SK-N-MC (cell line): Measurements from ENCODE around the gene SMCO4.
"Not testable (repeated sequence)": the region's sequence is repeated elsewhere in the genome, so short reads cannot be mapped to it uniquely, and the experiment has no call there.

Source experiments
- DNase-seq: peaks from one replicate; pipeline ENCODE4 v3.0.0-alpha.2; 2011; ENCODE audit warnings: low read depth, low spot score
- H3K27ac ChIP-seq: fragments of 200-600 bp; sonication (generic); 2 replicates; pipeline ENCODE4 v1.5.1; 2016; ENCODE audit warnings: mixed run types
- H3K36me3 ChIP-seq: fragments of 200-600 bp; sonication (generic); 2 replicates; pipeline ENCODE4 v1.6.1; 2017; ENCODE audit warnings: antibody characterized with exemption, low read length, mixed read lengths; ENCODE audit not compliant: insufficient read depth
- H3K4me3 ChIP-seq: fragments of 200-600 bp; sonication (generic); 2 replicates; pipeline ENCODE4 v1.5.1; 2016
- H3K9ac ChIP-seq: fragments of 200-600 bp; sonication (generic); 2 replicates; pipeline ENCODE4 v1.8.0; 2017; ENCODE audit warnings: mixed run types, mixed read lengths; ENCODE audit not compliant: insufficient read length
- H3K9me3 ChIP-seq: fragments of 200-600 bp; sonication (generic); 2 replicates; pipeline ENCODE4 v1.6.1; 2017; ENCODE audit warnings: low read depth, mild to moderate bottlenecking, antibody characterized with exemption, low read length, moderate library complexity, mixed read lengths
- EZH2 ChIP-seq: fragments of 200-600 bp; sonication (generic); IDR thresholded peaks from one replicate; pipeline ENCODE4 v1.6.1; 2017; ENCODE audit warnings: antibody characterized with exemption
- FOXP2 ChIP-seq: optimal IDR thresholded peaks from 2 replicates; pipeline ENCODE3; 2011; ENCODE audit warnings: mild to moderate bottlenecking, moderate library complexity; ENCODE audit not compliant: insufficient read depth; ENCODE audit errors: extremely low read length, control extremely low read depth
- POLR2AphosphoS5 ChIP-seq: IDR thresholded peaks from 2 replicates; pipeline ENCODE4 v1.6.1; 2012; ENCODE audit warnings: mild to moderate bottlenecking, low read depth, low read length, borderline replicate concordance

SMCO4 gene

DNA sequence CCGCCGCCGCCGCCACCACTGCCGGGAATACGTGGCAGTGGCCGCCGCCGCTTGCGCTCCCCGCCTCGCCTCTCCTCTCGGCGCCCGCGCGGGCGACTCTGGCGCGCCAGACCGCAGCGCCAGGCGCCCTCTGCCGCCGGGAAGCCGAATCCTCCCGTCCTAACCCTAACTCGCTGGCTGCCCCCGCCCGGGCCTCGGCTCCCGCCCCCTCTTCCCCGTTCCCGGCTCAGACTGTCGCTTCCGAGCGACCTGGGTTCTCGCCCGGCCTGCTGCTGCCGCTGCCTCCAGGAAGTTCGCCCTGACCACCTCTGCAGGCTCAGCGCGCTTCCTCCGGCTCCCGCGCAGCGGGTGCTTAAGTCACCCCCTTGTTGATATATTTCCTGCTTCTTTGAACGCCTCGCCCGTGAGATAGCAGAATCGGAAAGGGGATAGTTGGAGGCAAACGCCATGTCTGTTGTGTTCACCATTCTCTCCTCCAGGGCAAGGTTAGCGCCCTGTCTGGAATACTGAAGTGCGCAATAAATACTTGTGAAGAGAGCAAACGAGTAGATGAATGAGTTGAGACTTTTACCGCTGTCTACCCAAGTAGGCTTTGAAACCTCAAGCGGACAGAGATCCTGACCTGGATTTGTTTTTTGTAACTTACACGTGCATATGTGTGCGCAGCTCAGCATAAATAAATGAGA is at the start of gene SMCO4:
TSS of gene SMCO4 (minus strand) at position 100 of the 686 bp plus-strand sequence. CDS start 64,202 bp downstream, outside the sequence.
- no peaks in the 10 kb centered on the region for H3K9me3 ChIP-seq
- peak within 1 kb of the TSS; percentile 91 for H3K4me3 ChIP-seq
- no peak for DNase-seq
- H3K9ac ChIP-seq = peak within 1 kb of the TSS; percentile 70
- no peak within 1 kb of the TSS for H3K27ac ChIP-seq
- H3K36me3 ChIP-seq = no peaks in the 10 kb centered on the region
- no peak for TF ChIP-seq EZH2
- no peak for TF ChIP-seq POLR2AphosphoS5
- TF ChIP-seq FOXP2 = no peak

DNA sequence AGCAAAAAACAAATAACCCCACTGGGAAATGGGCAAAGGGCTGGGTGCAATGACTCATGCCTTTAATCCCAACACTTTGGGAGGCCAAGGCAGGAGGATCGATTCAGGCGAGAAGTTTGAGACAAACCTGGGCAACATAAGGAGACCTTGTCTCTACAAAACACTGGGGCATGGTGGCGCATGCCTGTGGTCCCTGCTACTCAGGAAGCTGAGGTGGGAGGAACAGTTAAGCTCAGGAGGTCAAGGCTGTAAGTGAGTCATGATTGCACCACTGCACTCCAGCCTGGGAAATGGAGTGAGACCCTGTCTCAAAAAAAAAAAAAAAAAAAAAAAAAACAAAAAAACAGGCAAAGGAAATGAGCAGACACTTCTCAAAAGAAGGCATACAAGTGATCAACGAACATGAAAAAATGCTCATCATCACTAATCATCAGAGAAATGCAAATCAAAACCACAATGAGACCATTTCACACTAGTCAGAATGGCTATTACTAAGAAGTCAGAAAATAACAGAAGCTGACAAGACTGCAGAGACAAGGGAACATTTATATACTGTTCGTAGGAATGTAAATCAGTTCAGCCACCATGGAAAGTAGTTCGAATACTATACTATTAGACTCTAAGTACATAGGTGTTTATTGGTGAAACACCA is 48.2 kb upstream of the SMCO4 start:
- Histone ChIP-seq H3K27ac (no peak overlapping the region), H3K4me3 (no peak overlapping the region), H3K9me3 (no peaks in the 10 kb centered on the region), H3K36me3 (no peaks in the 10 kb centered on the region), H3K9ac (no peak overlapping the region)
- DNase-seq = no peak
- TF ChIP-seq EZH2 (no peak), POLR2AphosphoS5 (no peak), FOXP2 (no peak)

DNA sequence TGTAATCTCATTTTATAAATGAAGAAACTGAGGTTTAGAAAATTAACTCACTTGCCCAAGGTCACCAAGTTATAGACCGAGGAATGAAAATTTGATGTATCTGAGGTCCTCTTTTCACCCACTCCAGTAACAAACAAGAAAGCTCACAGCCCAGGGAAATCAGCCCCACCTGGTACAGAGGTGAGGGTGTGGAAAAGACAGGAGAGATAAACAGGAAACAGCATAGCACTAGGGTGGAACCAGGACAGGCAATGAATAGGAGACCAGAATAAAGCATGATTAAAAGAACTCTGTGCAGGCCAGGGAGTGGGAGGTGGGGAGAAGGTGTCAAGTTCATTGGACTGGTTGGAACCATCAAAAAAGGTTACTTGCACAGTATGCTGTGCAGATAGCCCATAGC is 46.2 kb upstream of the SMCO4 start:
- no peak for DNase-seq
- TF ChIP-seq EZH2 = no peak
- no peak for TF ChIP-seq FOXP2
- TF ChIP-seq POLR2AphosphoS5 = no peak
- H3K27ac ChIP-seq = no peak overlapping the region
- H3K4me3 ChIP-seq = no peak overlapping the region
- no peaks in the 10 kb centered on the region for H3K9me3 ChIP-seq
- H3K9ac ChIP-seq = no peak overlapping the region
- H3K36me3 ChIP-seq = no peaks in the 10 kb centered on the region

DNA sequence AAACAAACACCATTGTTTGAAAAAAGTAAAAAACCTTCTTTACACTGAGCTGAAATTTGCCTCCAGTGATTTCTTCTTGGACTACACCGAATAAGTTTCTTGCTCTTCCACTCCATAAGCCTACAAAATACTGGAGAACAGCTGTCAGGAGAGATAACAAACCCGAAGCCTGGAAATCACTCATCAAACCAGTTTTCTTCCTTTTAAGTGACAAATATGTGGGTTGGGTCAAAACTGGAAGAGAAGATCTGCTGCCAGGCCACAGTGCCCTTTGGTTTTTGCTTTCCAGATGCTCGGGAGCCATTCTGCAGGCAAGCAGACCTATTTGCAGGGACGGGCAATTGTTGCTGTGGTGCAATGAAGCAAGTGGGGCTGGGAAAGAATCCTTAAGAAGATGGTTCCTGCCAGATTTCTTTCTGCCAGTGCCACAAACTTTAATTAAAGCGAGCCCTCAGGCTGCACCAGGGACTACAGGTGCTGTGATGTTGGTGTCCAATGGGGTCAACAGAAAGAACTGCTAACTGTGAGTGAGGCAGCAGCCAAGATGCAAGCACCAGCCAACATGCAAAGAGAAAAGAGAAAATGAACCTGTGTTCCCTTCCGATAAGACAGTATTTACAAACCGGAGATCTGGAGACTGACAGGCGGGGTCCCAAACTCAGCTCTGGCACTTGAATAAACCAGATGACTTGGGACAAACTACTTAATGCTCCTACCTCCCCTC is 44.8 kb upstream of the SMCO4 start:
- H3K27ac ChIP-seq = no peak overlapping the region
- TF ChIP-seq EZH2 = no peak
- TF ChIP-seq POLR2AphosphoS5 = no peak
- TF ChIP-seq FOXP2 = no peak
- H3K4me3 ChIP-seq = no peak overlapping the region
- H3K36me3 ChIP-seq = no peaks in the 10 kb centered on the region
- no peak for DNase-seq
- no peaks in the 10 kb centered on the region for H3K9me3 ChIP-seq
- no peak overlapping the region for H3K9ac ChIP-seq

GRCh38 chr11:93587425-93587824 is 44.2 kb upstream of the SMCO4 start:
- not testable (repeated sequence) for H3K4me3 ChIP-seq, H3K36me3 ChIP-seq, H3K9me3 ChIP-seq, DNase-seq, H3K27ac ChIP-seq, H3K9ac ChIP-seq

- H3K9me3 ChIP-seq = no peaks in the 10 kb centered on the region
- H3K36me3 ChIP-seq = no peaks in the 10 kb centered on the region
- H3K9ac ChIP-seq = no peak overlapping the region
- H3K27ac ChIP-seq = no peak overlapping the region
- DNase-seq = no peak
- TF ChIP-seq FOXP2 (no peak), POLR2AphosphoS5 (no peak), EZH2 (no peak)
- no peak overlapping the region for H3K4me3 ChIP-seq
These were observed 42.6 kb upstream of the SMCO4 start for GRCh38 chr11:93585758-93586157.

- Histone ChIP-seq H3K4me3 (no peak overlapping the region), H3K9ac (no peak overlapping the region), H3K36me3 (no peaks in the 10 kb centered on the region), H3K9me3 (peaks cover 3% of the 10 kb centered on the region; the same call in 1 of the 2 replicates), H3K27ac (no peak overlapping the region)
- TF ChIP-seq FOXP2 (no peak), POLR2AphosphoS5 (no peak), EZH2 (no peak)
- DNase-seq = no peak
These were observed 40.3 kb upstream of the SMCO4 start for GRCh38 chr11:93583490-93583889.

- no peak for TF ChIP-seq EZH2
- no peak for TF ChIP-seq POLR2AphosphoS5
- no peak for TF ChIP-seq FOXP2
- no peak for DNase-seq
- Histone ChIP-seq H3K4me3 (no peak overlapping the region), H3K9ac (no peak overlapping the region), H3K27ac (no peak overlapping the region), H3K9me3 (peaks cover 3% of the 10 kb centered on the region; the same call in 1 of the 2 replicates), H3K36me3 (no peaks in the 10 kb centered on the region)
These were observed 36.1 kb upstream of the SMCO4 start for GRCh38 chr11:93579187-93579751.
